ENCODE results near the gene MPDU1.

The MPDU1 gene

GRCh38 chr17:7580604-7581575 lies 2.8 kb upstream of the MPDU1 start:
- no peak for DNase-seq (ENCODE audit: low read depth, low spot score)
- no peak overlapping the region for H3K4me3 ChIP-seq
- peak overlapping the region; percentile 68 for H3K27ac ChIP-seq

GRCh38 chr17:7582396-7583252 lies 1.0 kb upstream of the MPDU1 start:
- Histone ChIP-seq H3K4me3 (peak overlapping the region; percentile 95), H3K27ac (peak overlapping the region; percentile 99), H3K9me3 (ENCODE audit: low read depth, low read length) (no peaks in the 10 kb centered on the region), H3K36me3 (ENCODE audit: insufficient read depth, low read length) (peaks cover 21% of the 10 kb centered on the region), H3K9ac (ENCODE audit: insufficient read length) (peak overlapping the region; percentile 99)
- DNase-seq (ENCODE audit: low read depth, low spot score), result no peak
- TF ChIP-seq EZH2 (IDR thresholded peaks at IDR 0.05), result no peak

More at GRCh38 chr17:7580604-7581575, 2.8 kb upstream of the MPDU1 start:
- H3K9ac ChIP-seq (ENCODE audit: insufficient read length), result no peak overlapping the region
- no peak for TF ChIP-seq EZH2 (IDR thresholded peaks at IDR 0.05)
- no peaks in the 10 kb centered on the region for H3K9me3 ChIP-seq (ENCODE audit: low read depth, low read length)
- peaks cover 33% of the 10 kb centered on the region for H3K36me3 ChIP-seq (ENCODE audit: insufficient read depth, low read length)

GRCh38 chr17:7586673-7587419 lies 3.2 kb downstream of the MPDU1 start:
- Histone ChIP-seq H3K27ac (peak overlapping the region; percentile 50; the same call in 1 of the 2 replicates), H3K36me3 (ENCODE audit: insufficient read depth, low read length) (peaks cover 22% of the 10 kb centered on the region), H3K9me3 (ENCODE audit: low read depth, low read length) (no peaks in the 10 kb centered on the region), H3K4me3 (no peak overlapping the region), H3K9ac (ENCODE audit: insufficient read length) (no peak overlapping the region)
- TF ChIP-seq POLR2AphosphoS5 (IDR thresholded peaks at IDR 0.05; ENCODE audit: borderline replicate concordance, low read depth, low read length), result no peak
- TF ChIP-seq EZH2 (IDR thresholded peaks at IDR 0.05), result no peak
- no peak for TF ChIP-seq FOXP2 (optimal IDR thresholded peaks at IDR 0.05; ENCODE audit: control extremely low read depth, extremely low read length, insufficient read depth)
- no peak for DNase-seq (ENCODE audit: low read depth, low spot score)

- Histone ChIP-seq H3K9ac (ENCODE audit: insufficient read length) (no peak overlapping the region), H3K27ac (peak overlapping the region; percentile 50)
- no peak for DNase-seq (ENCODE audit: low read depth, low spot score)
These were observed 3.9 kb downstream of the MPDU1 start for GRCh38 chr17:7587420-7588151.

GRCh38 chr17:7588553-7589203 lies 5.0 kb downstream of the MPDU1 start:
- Histone ChIP-seq H3K4me3 (no peak overlapping the region), H3K9me3 (ENCODE audit: low read depth, low read length) (no peaks in the 10 kb centered on the region), H3K27ac (no peak overlapping the region), H3K9ac (ENCODE audit: insufficient read length) (no peak overlapping the region), H3K36me3 (ENCODE audit: insufficient read depth, low read length) (peaks cover 40% of the 10 kb centered on the region)
- no peak for DNase-seq (ENCODE audit: low read depth, low spot score)
- TF ChIP-seq FOXP2 (optimal IDR thresholded peaks at IDR 0.05; ENCODE audit: control extremely low read depth, extremely low read length, insufficient read depth), result no peak

More at GRCh38 chr17:7587420-7588151, 3.9 kb downstream of the MPDU1 start:
- Histone ChIP-seq H3K4me3 (no peak overlapping the region), H3K9me3 (ENCODE audit: low read depth, low read length) (no peaks in the 10 kb centered on the region), H3K36me3 (ENCODE audit: insufficient read depth, low read length) (peaks cover 29% of the 10 kb centered on the region)
- TF ChIP-seq FOXP2 (optimal IDR thresholded peaks at IDR 0.05; ENCODE audit: control extremely low read depth, extremely low read length, insufficient read depth) (no peak), EZH2 (IDR thresholded peaks at IDR 0.05) (no peak), POLR2AphosphoS5 (IDR thresholded peaks at IDR 0.05; ENCODE audit: borderline replicate concordance, low read depth, low read length) (no peak)

- DNase-seq (ENCODE audit: low read depth, low spot score), result no peak
These were observed 5.7 kb downstream of the MPDU1 start for GRCh38 chr17:7589204-7589868.

More at GRCh38 chr17:7589204-7589868, 5.7 kb downstream of the MPDU1 start:
- H3K4me3 ChIP-seq, result no peak overlapping the region
- peaks cover 46% of the 10 kb centered on the region for H3K36me3 ChIP-seq (ENCODE audit: insufficient read depth, low read length)
- no peaks in the 10 kb centered on the region for H3K9me3 ChIP-seq (ENCODE audit: low read depth, low read length)
- no peak overlapping the region for H3K9ac ChIP-seq (ENCODE audit: insufficient read length)
- no peak overlapping the region for H3K27ac ChIP-seq
- no peak for TF ChIP-seq EZH2 (IDR thresholded peaks at IDR 0.05)
- TF ChIP-seq POLR2AphosphoS5 (IDR thresholded peaks at IDR 0.05; ENCODE audit: borderline replicate concordance, low read depth, low read length), result no peak
- TF ChIP-seq FOXP2 (optimal IDR thresholded peaks at IDR 0.05; ENCODE audit: control extremely low read depth, extremely low read length, insufficient read depth), result no peak
